Measurements from ENCODE around the gene STAG2.

- no peak for TF ChIP-seq POLR2AphosphoS5 (IDR thresholded peaks at IDR 0.05; ENCODE audit: low read depth, low read length)
- no peak for TF ChIP-seq TAF1 (IDR thresholded peaks at IDR 0.05; ENCODE audit: borderline replicate concordance, insufficient read depth, low read length)
- no peak for TF ChIP-seq SIN3A (IDR thresholded peaks at IDR 0.05; ENCODE audit: borderline replicate concordance, insufficient read depth, low read length)
- no peak for TF ChIP-seq REST (IDR thresholded peaks at IDR 0.05; ENCODE audit: insufficient read depth in 1 of 2, low read depth in 2 of 2, low read length in 2 of 2)
- no peak for TF ChIP-seq FOXP2 (optimal IDR thresholded peaks at IDR 0.05; ENCODE audit: borderline replicate concordance, extremely low read depth, extremely low read length, insufficient read depth)
Observed at GRCh38 chrX:124033821-124034220, 72.3 kb downstream of the STAG2 start.
